ENCODE measurements around the gene RRP1.

RRP1 gene

DNA sequence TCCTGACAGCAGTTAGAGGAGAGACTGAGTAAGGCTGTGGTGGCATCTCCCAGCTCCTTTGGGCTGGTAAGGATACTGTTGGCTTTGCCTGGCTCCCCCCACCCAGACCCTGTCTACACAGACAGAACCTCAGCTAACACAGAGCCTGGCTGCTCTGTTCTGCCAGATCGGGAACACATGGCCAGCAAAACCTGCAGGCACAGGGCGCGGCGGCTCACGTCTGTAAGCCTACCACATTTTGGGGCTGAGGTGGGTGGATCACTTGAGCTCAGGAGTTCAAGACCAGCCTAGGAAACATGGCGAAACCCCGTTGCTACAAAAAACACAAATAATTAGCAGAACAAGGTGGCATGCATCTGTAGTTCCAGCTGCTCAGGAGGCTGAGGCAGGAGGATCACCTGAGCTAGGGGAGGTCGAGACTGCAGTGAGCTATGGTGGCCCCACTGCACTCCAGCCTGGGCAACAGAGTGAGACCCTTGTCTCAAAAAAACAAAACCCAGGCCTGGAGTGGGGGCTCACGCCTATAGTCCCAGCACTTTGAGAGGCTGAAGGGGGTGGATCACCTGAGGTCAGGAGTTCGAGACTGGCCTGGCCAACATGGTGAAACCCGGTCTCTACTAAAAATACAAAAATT, 19.9 kb upstream of the RRP1 start:
- 93 to 96% methylated on average over 9 to 10 of the region's 11 CpGs for WGBS, 2 experiments (ENCODE audit: insufficient coverage in 2 of 2)
- H3K4me1 ChIP-seq (ENCODE audit: control insufficient read depth, insufficient read depth, low read length, poor library complexity, severe bottlenecking), result peaks cover 17% of the 10 kb centered on the region
- no peaks in the 10 kb centered on the region for H3K9me3 ChIP-seq (ENCODE audit: control insufficient read depth, low read length)
- H3K36me3 ChIP-seq (ENCODE audit: control insufficient read depth, insufficient read depth, low read length), result peaks cover 22% of the 10 kb centered on the region
- H3K27ac ChIP-seq (ENCODE audit: low read depth, low read length, severe bottlenecking), result no peak overlapping the region
- no peak overlapping the region for H3K4me3 ChIP-seq (ENCODE audit: extremely low read depth, insufficient read depth, low read length, poor library complexity, severe bottlenecking)

DNA sequence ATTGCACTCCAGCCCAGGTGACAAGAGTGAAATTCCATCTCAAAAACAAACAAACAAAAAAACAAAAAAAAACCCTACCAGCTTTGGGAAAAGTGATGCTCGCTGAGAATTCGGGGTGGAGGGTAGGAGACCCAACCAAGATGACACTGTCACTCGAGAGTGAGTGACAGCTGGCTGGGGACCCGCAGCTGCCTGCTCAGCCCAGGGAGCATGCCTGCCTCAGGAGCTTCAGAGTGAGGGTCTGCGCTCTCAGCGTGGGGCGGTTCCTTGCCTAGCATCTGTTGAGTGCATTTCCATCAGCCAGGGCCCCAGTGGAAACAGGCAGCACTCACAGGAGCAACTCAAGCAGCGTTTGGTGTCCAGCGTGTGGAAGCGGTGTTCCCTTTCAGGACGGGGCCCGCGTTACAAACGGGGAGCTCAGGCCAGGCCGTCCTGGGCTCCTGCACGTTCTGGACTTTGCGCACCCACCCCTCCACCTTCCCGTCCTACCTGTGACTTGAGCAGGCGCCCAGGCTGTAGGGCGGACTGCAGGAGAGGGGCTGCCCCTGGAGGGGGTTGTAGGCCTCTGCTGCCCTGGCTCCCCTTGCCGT, 19.2 kb upstream of the RRP1 start:
- 94 to 97% methylated on average over 13 to 16 of the region's 21 CpGs for WGBS, 2 experiments (ENCODE audit: insufficient coverage in 2 of 2)
- H3K4me1 ChIP-seq (ENCODE audit: control insufficient read depth, insufficient read depth, low read length, poor library complexity, severe bottlenecking), result peaks cover 20% of the 10 kb centered on the region
- H3K36me3 ChIP-seq (ENCODE audit: control insufficient read depth, insufficient read depth, low read length), result peaks cover 25% of the 10 kb centered on the region
- no peak overlapping the region for H3K4me3 ChIP-seq (ENCODE audit: extremely low read depth, insufficient read depth, low read length, poor library complexity, severe bottlenecking)
- no peak overlapping the region for H3K27ac ChIP-seq (ENCODE audit: low read depth, low read length, severe bottlenecking)
- H3K9me3 ChIP-seq (ENCODE audit: control insufficient read depth, low read length), result no peaks in the 10 kb centered on the region

GRCh38 chr21:43771199-43771675, 18.1 kb upstream of the RRP1 start:
- no peak overlapping the region for H3K4me3 ChIP-seq (ENCODE audit: extremely low read depth, insufficient read depth, low read length, poor library complexity, severe bottlenecking)
- H3K9me3 ChIP-seq (ENCODE audit: control insufficient read depth, low read length), result no peaks in the 10 kb centered on the region
- peaks cover 25% of the 10 kb centered on the region for H3K36me3 ChIP-seq (ENCODE audit: control insufficient read depth, insufficient read depth, low read length)
- H3K27ac ChIP-seq (ENCODE audit: low read depth, low read length, severe bottlenecking), result no peak overlapping the region
- peaks cover 20% of the 10 kb centered on the region for H3K4me1 ChIP-seq (ENCODE audit: control insufficient read depth, insufficient read depth, low read length, poor library complexity, severe bottlenecking)
- 76 to 84% methylated on average over 11 to 13 of the region's 13 CpGs for WGBS, 2 experiments (ENCODE audit: insufficient coverage in 2 of 2)

- no peak overlapping the region for H3K4me3 ChIP-seq (ENCODE audit: extremely low read depth, insufficient read depth, low read length, poor library complexity, severe bottlenecking)
- no peak overlapping the region for H3K27ac ChIP-seq (ENCODE audit: low read depth, low read length, severe bottlenecking)
- H3K36me3 ChIP-seq (ENCODE audit: control insufficient read depth, insufficient read depth, low read length), result peaks cover 25% of the 10 kb centered on the region
- no peaks in the 10 kb centered on the region for H3K9me3 ChIP-seq (ENCODE audit: control insufficient read depth, low read length)
- H3K4me1 ChIP-seq (ENCODE audit: control insufficient read depth, insufficient read depth, low read length, poor library complexity, severe bottlenecking), result peaks cover 20% of the 10 kb centered on the region
- WGBS, 2 experiments (ENCODE audit: insufficient coverage in 2 of 2), result 90 to 100% methylated on average over 2 to 8 of the region's 13 CpGs
Measured at GRCh38 chr21:43771698-43772424, 17.5 kb upstream of the RRP1 start.

DNA sequence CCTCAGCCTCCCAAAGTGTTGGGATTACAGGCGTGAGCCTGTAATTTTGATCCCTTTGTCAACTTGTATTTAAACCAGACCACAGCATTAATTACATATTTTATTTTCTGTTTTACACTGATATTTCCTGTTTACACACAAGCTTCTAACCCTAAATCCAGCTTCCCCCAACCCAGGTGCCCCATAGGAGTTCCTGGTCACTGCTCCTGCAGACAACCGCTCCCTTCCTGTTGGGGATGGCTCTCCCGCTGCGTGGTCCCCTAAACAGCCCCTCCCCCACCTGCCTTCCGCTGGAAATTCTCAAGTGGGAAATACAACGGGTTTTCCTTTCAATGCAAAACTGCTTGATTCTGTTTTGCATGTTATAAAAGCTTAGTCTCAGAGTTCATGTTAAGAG, 17.0 kb upstream of the RRP1 start:
- WGBS, 2 experiments (ENCODE audit: insufficient coverage in 2 of 2), result 47 to 60% methylated on average over 4 to 5 of the region's 6 CpGs
- H3K4me3 ChIP-seq (ENCODE audit: extremely low read depth, insufficient read depth, low read length, poor library complexity, severe bottlenecking), result no peak overlapping the region

GRCh38 chr21:43774163-43774562, 15.2 kb upstream of the RRP1 start:
- no peak overlapping the region for H3K27ac ChIP-seq (ENCODE audit: low read depth, low read length, severe bottlenecking)
- WGBS, 2 experiments (ENCODE audit: insufficient coverage in 2 of 2), result 97 to 98% methylated on average over 10 of the region's 10 CpGs
- peaks cover 25% of the 10 kb centered on the region for H3K36me3 ChIP-seq (ENCODE audit: control insufficient read depth, insufficient read depth, low read length)
- H3K4me3 ChIP-seq (ENCODE audit: extremely low read depth, insufficient read depth, low read length, poor library complexity, severe bottlenecking), result no peak overlapping the region
- H3K9me3 ChIP-seq (ENCODE audit: control insufficient read depth, low read length), result no peaks in the 10 kb centered on the region
- H3K4me1 ChIP-seq (ENCODE audit: control insufficient read depth, insufficient read depth, low read length, poor library complexity, severe bottlenecking), result peaks cover 4% of the 10 kb centered on the region

More for the DNA sequence above, 17.0 kb upstream of the RRP1 start:
- H3K27ac ChIP-seq (ENCODE audit: low read depth, low read length, severe bottlenecking), result no peak overlapping the region
- H3K36me3 ChIP-seq (ENCODE audit: control insufficient read depth, insufficient read depth, low read length), result peaks cover 25% of the 10 kb centered on the region
- H3K4me1 ChIP-seq (ENCODE audit: control insufficient read depth, insufficient read depth, low read length, poor library complexity, severe bottlenecking), result peaks cover 20% of the 10 kb centered on the region
- H3K9me3 ChIP-seq (ENCODE audit: control insufficient read depth, low read length), result no peaks in the 10 kb centered on the region

DNA sequence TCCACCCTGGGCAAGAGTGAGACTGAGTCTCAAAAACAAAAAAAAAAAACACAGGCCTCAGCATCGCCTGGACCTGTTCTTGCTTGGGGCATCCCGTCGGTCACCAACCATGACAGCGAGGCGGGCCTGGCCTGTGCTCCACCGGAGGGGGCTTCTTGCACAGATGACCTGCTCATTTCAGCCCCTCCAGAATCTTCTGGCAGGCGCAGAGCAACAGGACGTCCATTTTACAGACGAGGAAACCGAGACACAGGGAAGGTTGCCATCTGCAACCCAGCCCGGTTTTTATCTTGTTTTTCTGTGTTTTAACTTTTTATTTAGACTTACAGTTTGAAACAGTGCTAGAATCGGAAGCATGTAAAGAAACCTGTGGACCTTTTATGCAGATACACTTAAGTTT, 14.2 kb upstream of the RRP1 start:
- Histone ChIP-seq H3K27ac (ENCODE audit: low read depth, low read length, severe bottlenecking) (no peak overlapping the region), H3K36me3 (ENCODE audit: control insufficient read depth, insufficient read depth, low read length) (peaks cover 25% of the 10 kb centered on the region), H3K4me1 (ENCODE audit: control insufficient read depth, insufficient read depth, low read length, poor library complexity, severe bottlenecking) (peaks cover 4% of the 10 kb centered on the region), H3K9me3 (ENCODE audit: control insufficient read depth, low read length) (no peaks in the 10 kb centered on the region), H3K4me3 (ENCODE audit: extremely low read depth, insufficient read depth, low read length, poor library complexity, severe bottlenecking) (peak overlapping the region; percentile 89)
- WGBS, 2 experiments (ENCODE audit: insufficient coverage in 2 of 2), result 80 to 86% methylated on average over 10 to 11 of the region's 12 CpGs

DNA sequence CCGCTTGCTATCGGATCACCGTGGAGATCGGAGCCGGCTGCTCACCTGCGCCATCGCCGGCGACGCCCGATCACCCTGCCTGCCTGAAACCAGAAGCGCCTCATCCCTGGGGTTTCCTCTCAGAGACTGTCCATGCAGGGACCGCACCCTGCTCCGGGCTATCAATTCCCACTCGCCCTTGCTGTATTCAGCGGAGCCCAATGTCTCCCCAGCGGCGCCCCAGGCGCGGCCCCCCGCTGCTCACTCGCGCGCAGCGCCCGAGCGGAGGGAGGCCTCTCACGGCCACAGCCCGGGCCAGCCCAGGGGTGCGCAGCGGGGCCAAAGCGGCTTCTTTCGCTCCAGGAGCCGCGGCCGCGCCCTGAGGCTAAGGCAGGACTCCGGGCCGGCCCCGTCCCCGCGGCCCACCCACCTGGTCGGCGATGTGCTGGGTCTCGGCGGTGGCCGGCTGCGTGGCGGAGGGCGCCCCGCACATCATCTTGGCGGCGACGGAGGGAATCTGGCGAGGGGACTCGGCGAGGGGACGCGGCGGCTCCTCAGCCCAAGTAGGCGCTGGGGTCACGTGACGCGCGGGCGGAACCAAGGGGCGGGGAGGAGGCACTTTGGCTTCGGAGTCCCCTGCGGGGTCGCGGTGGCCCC, 13.5 kb upstream of the RRP1 start, which contains the start of gene CSTB:
TSS of gene CSTB (minus strand) at position 514 of the 636 bp plus-strand sequence. CDS start at position 475, 39 bp downstream.
- 1% methylated on average over 45 to 71 of the region's 71 CpGs for WGBS, 2 experiments (ENCODE audit: insufficient coverage in 2 of 2)
- Histone ChIP-seq H3K4me3 (ENCODE audit: extremely low read depth, insufficient read depth, low read length, poor library complexity, severe bottlenecking) (peak within 1 kb of the TSS; percentile 89), H3K27ac (ENCODE audit: low read depth, low read length, severe bottlenecking) (peak within 1 kb of the TSS; percentile 80), H3K36me3 (ENCODE audit: control insufficient read depth, insufficient read depth, low read length) (peaks cover 25% of the 10 kb centered on the region), H3K4me1 (ENCODE audit: control insufficient read depth, insufficient read depth, low read length, poor library complexity, severe bottlenecking) (peaks cover 4% of the 10 kb centered on the region), H3K9me3 (ENCODE audit: control insufficient read depth, low read length) (no peaks in the 10 kb centered on the region)

DNA sequence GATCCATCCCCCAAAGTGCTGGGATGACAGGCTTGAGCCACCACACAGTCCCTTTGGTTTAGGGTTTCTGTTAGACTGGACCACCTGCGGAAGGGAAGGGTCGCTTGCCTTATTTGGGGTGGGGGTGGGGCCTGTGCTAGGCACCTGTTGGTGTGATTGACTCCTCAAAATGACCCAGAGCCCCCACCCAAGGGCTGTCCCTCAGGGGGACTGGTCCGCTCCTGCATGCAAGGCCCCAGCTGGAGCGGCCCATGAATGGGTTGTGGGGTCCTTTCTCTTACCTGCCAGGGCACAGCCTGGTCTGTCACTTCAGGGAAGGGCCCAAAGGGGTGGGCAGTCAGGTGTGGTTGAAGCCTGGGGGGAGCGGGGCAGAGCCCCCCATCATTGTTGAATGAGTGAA, 11.4 kb upstream of the RRP1 start:
- Histone ChIP-seq H3K36me3 (ENCODE audit: control insufficient read depth, insufficient read depth, low read length) (peaks cover 18% of the 10 kb centered on the region), H3K4me3 (ENCODE audit: extremely low read depth, insufficient read depth, low read length, poor library complexity, severe bottlenecking) (no peak overlapping the region), H3K27ac (ENCODE audit: low read depth, low read length, severe bottlenecking) (no peak overlapping the region), H3K4me1 (ENCODE audit: control insufficient read depth, insufficient read depth, low read length, poor library complexity, severe bottlenecking) (peaks cover 4% of the 10 kb centered on the region), H3K9me3 (ENCODE audit: control insufficient read depth, low read length) (no peaks in the 10 kb centered on the region)
- 96 to 100% methylated on average over 1 to 3 of the region's 5 CpGs for WGBS, 2 experiments (ENCODE audit: insufficient coverage in 2 of 2)

GRCh38 chr21:43778469-43779335, 10.7 kb upstream of the RRP1 start:
- Histone ChIP-seq H3K27ac (ENCODE audit: low read depth, low read length, severe bottlenecking) (no peak overlapping the region), H3K36me3 (ENCODE audit: control insufficient read depth, insufficient read depth, low read length) (peaks cover 10% of the 10 kb centered on the region), H3K4me3 (ENCODE audit: extremely low read depth, insufficient read depth, low read length, poor library complexity, severe bottlenecking) (no peak overlapping the region), H3K9me3 (ENCODE audit: control insufficient read depth, low read length) (no peaks in the 10 kb centered on the region), H3K4me1 (ENCODE audit: control insufficient read depth, insufficient read depth, low read length, poor library complexity, severe bottlenecking) (peaks cover 4% of the 10 kb centered on the region)
- 62 to 75% methylated on average over 16 to 17 of the region's 20 CpGs for WGBS, 2 experiments (ENCODE audit: insufficient coverage in 2 of 2)
